GM11168 (cell line): ENCODE data around the gene PSMB10.

Source experiments
- in situ Hi-C: fragments of 300-500 bp; cut with MboI; formaldehyde crosslinking; loops from one replicate; pipeline ENCODE4 v1.12.0; 2022; ENCODE audit warnings: low sequenced_read_pairs; ENCODE audit not compliant: unreplicated experiment

Gene PSMB10

DNA sequence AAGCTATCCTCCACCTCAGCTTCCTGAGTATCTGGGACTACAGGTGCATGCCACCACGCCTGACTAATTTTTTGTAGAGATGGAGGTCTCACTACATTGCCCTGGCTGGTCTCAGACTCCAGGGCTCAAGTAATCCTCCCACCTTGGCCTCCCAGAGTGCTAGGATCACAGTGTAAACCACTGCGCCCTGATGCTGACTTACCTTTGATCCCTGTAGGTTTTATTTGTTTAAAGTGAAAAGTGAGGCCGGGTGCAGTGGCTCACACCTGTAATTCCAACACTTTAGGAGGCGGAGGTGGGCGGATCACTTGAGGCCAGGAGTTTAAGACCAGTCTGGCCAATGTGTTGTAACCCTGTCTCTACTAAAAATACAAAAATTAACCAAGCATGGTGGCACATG, 34.9 kb downstream of the PSMB10 start:
- in situ Hi-C loops = no loop called here

DNA sequence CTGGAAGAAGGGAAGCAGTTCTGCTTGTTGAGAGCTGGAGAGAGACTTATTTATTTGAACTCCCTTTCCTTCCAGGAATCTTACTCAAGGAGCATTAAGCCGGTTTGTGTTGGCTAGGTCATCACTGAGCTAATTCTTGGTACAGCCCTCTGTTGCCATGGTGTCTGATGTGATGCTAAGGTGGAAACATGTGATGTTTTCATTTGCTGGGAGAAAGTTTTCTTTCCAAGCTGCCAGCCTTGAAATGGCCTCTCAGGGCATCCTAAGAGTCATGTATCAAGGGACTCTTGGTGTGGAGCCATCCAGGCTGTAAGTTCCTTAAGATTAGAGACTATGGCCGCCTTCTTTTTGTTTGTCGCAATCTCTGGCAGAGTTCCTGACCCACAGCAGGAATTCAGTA, 39.4 kb downstream of the PSMB10 start:
- in situ Hi-C loops = no loop called here

DNA sequence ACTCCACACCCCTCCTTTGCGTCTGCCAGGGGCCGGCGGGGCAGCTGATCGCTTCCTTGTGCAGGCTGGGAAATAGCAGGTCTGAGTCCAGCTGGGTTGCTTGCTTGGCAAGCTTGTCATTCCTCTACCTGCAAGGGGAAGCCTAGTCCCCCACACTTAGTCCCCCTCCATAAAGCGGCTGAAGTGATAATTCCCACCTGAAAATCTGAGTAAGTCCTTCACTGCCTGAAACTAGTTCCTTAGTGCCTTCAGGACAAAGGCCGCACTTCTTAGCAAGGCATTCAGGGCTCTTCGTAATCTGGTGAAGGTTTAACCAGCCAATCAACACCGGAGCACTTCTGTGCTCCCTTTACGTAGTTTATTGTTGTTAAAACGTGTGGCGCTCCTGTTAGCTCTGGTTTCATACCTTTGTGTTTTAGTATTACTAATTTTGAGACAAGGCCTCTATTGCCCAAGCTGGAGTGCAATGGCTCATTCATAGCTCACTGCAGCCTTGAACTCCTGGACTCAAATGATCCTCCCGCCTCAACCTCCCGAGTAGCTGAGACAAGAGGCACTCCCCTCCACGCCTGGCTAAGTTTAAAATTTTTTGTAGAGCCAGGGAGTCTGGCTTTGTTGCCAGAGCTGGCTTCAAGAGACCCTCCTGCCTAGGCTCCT, 42.8 kb downstream of the PSMB10 start:
- in situ Hi-C loops = no loop called here

DNA sequence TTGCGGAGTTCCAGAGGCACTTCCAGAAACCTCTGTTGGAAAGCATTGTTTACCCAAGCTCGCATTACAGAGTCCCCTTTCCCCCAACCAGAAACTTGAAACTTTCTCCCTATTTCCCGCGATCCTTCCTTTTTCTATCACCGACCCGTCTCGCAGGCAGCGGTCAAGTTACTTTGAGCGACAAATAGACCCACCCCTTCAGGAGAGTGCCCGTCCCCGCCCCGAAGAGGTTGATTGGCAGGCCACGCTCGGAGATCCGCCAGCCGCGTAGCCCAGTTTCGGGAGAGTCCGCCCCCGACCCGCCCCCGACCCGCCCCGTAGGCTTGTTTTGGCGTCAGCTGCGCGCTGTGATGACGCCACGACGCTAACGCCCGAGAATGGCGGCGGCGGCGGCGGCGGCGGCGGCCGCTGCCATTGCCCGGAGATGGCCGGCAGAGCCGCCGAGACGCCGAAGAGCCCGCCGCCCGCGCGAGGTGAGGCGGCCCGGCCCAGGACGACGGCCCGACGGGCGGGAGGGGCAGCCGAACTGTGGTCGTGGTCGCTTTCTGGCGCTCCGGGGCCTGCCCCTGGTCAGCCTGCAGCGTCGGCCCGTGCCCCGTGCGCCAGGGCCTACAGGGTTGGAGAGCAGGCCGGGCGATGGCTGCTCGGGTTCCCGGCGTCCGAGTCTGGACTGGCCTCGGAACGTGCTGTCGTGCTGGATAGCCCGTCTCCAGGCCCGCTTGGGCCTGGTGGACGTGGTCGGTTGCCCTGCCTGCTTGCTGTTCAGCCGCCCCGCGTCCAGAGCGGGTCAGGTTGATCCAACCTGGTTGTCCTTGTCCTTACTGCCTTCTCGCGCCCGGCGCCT, 43.5 kb downstream of the PSMB10 start, which contains the start of gene PSKH1:
Gene PSKH1 (plus strand): TSS at position 356 of the 844 bp plus-strand sequence. CDS start 15,496 bp downstream, outside the sequence.
- in situ Hi-C loops = no loop called here

DNA sequence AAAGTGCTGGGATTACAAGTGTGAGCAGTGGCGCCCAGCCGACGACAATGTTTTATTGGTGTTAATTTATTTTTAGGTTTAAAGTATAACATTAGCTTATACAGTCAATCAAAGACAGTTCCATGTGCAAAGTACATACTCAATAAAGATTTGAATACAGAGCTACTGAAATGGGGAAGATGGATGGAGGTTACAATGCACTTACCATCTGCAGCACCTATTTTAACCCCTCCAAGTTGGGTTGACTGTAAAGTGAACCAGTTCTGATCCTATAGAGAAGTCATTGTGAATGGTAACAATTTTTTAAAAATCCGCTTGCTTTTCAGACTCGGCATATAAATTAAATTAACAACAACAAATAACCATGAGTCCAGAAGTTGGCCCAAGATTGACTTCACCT, 44.3 kb downstream of the PSMB10 start:
- in situ Hi-C loops = no loop called here

DNA sequence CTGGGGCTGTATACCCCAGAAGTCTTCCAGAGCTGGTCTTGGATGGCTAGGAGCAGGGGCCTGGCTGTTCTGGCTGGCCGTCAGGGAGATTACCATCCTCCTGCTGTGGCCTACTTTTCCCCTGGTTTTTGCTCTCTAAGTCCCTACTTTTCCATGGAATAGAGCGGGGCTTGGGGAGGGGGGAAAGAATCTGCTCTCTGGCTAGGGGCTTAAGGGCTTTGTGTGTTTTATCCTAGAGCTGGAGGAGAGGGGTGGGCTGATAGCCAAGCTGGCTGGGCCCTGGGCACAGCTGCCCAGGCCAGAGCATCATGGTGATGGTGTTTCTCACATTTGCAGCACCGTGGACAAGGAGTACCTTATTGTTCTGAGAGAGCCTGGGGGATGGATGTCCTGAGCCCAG, 48.3 kb downstream of the PSMB10 start:
- in situ Hi-C loops = no loop called here

DNA sequence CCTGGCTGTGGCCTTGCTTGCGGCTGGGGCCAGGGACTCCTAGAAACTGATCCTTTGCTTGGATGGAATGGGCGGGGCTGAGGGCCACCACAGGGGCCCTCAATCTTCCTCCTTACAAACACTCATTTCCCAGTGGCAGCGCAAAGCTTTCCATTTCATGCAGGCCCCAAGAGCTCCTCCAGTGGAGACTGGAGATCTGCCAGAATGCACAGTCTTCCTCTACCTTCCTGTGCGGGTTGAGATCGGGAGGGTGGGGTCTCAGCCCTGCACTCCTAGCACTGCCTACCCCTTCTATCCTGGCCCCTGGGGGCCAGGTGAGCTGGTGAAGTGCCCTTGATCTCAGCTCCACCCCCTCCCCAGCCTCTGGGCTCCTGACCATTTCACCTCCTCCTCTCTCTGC, 50.3 kb downstream of the PSMB10 start:
- in situ Hi-C loops = no loop called here

DNA sequence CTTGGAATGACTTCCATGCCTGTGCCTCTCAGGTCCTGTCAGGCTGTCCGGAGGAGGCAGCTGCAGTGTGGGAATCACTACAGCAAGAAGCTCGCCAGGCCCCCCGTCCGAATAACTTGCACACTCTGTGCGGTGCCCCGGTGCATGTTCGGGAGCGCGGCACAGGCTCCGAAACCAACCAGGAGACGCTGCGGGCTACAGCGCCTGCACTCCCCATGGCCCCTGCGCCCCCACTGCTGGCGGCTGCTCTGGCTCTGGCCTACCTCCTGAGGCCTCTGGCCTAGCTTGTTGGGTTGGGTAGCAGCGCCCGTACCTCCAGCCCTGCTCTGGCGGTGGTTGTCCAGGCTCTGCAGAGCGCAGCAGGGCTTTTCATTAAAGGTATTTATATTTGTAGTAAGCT, 50.7 kb downstream of the PSMB10 start:
- in situ Hi-C loops = no loop called here

DNA sequence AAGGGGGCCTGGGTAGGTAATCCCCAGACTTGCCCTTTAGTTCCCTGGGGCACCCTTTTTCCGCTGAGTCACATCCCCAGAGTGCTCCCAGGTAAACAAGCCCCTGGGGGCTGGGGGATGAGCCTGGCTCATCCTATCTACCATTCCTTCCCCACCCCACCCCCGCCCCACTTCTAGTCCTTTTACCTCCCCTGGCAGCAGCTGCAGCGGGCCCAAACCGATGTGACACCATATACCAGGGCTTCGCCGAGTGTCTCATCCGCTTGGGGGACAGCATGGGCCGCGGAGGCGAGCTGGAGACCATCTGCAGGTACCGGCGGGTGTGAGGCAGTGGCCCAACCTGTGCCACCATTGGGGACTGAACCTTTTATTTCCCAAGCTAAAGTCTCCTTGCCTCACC, 51.1 kb downstream of the PSMB10 start:
- in situ Hi-C loops = no loop called here

DNA sequence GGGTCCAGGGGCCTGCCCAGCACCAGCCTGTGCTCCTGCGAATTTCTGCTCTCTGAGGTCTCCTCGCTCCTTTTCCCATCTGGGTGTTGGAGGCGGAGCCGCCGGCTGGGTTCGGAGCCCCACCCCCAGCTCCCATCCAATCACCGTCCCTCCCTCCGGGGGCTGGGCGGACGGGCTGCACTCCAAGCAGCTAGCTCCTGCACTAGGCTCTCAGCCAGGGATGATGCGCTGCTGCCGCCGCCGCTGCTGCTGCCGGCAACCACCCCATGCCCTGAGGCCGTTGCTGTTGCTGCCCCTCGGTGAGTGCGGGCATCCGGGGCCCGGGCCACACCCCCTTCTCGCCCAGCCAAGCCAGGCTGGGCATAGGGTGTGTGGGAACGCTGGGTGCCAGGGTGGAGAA, 52.0 kb downstream of the PSMB10 start, which contains the start of gene NRN1L:
Gene NRN1L (plus strand): TSS at position 202 of the 400 bp plus-strand sequence. CDS start 19 bp downstream, at position 221.
- in situ Hi-C loops = no loop called here
